HG02885 (cell line): Measurements from ENCODE around the gene DPRX.
"Not testable (repeated sequence)": the region's sequence is repeated elsewhere in the genome, so short reads cannot be mapped to it uniquely, and the experiment has no call there.

Source experiments
- ATAC-seq: cut with Tn5 transposase; IDR thresholded peaks from one replicate; pipeline ENCODE4 v1.9.1; 2021; ENCODE audit warnings: mild to moderate bottlenecking; ENCODE audit not compliant: unreplicated experiment, poor library complexity

Gene DPRX

GRCh38 chr19:53644061-53644816, 12.4 kb downstream of the DPRX start:
- ATAC-seq, result no peak

DNA sequence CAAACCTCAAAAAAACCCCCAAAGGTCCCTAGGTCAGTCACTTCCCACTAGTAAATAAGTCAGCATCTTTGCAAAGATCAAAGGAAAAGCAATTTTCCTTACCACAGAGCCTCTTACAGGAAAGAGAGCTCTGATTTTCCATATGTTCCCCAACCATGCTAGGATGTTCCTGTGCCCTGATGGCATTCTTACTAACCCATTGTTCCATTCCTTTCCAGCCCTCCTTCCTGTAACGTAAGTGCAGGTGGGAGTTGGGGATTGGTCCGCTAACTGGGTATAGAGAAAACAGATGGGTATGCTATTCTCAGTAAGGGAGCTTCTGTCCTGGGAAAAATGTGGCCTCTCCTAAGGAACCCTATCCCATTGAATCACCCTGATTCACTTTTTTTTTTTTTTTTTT, 14.3 kb downstream of the DPRX start:
- ATAC-seq, result no peak

GRCh38 chr19:53647350-53647749, 15.6 kb downstream of the DPRX start:
- no peak for ATAC-seq

DNA sequence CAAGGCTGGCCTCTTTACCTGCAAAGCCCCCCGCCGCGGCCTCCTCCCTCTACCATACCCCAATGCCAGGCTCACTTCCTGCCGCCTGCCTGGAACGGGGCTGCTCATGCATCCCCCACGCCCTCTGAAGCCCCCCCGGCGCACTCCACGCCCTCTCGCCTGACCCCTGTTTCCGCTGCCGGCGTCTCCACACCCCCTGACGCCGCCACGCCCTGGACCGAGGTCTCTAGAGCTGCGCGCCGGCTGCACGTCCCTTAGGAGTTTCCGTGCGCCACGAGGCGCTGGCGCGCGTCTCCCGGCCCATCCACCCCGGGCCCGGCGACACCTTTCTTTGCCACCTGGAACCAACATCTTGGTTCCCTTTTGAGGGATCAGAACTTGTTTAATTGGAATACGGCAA, 16.0 kb downstream of the DPRX start:
- ATAC-seq, result no peak

GRCh38 chr19:53649746-53650593, 18.2 kb downstream of the DPRX start:
- no peak for ATAC-seq

GRCh38 chr19:53652476-53652875, 20.7 kb downstream of the DPRX start:
- no peak for ATAC-seq

GRCh38 chr19:53655042-53655665, 23.4 kb downstream of the DPRX start:
- ATAC-seq, result no peak

DNA sequence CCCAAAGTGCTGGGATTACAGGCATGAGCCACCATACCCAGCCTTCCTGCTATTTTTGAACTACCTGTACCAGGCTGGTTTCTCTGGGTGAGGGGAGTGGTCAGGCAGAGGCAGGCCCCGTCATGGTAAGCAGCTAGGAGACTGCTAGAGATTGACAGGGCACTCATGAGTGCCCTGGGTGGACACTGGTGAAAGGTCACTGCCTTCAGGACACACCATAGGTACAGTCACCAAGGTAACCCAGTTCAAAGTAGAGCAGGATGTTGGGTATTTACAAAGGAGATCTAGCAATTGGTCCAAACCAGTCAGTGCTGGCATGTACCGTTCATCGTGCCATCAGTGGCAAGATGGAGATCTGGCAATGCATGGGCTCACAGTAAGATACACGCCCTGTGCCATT, 25.5 kb downstream of the DPRX start:
- ATAC-seq, result no peak

- ATAC-seq, result no peak
Observed at GRCh38 chr19:53657778-53658177, 26.0 kb downstream of the DPRX start.

- ATAC-seq, result no peak
Observed at GRCh38 chr19:53659292-53659691, 27.5 kb downstream of the DPRX start.

DNA sequence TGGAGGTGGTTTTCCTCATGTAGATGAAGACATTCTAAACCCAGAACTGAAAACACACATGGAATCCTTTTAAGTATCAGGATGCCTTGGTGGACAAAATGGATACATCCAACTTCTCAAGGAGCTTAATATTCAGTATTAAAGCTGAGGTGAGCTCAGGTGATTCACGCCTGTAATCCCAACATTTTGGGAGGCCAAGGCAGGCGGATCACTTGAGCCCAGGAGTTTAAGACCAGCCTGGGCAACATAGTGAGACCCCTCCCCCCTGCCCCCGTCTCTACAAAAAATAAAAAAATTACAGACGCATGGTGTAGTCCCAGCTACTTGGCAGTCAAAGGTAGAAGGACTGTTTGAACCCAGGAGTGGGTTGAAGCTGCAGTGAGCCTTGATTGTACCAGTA, 28.8 kb downstream of the DPRX start:
- no peak for ATAC-seq

DNA sequence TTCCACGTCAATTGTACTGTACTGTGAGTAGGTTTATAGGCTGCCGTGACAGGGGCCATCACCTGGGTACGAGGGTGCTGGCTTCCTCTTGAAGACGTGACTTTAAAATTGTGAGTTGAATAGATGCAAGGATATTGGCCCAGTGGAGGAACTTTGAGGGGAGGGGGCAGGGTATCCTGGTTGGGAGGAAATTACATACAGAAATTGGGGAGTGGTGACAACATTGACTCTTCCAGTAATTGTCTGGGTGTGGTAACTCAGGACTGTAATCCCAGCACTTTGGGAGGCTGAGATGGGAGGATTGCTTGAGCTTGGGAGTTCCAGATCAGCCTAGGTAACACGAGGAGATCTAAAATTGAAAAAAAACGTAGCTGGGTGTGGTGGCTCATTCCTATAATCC, 30.4 kb downstream of the DPRX start:
- ATAC-seq, result no peak

DNA sequence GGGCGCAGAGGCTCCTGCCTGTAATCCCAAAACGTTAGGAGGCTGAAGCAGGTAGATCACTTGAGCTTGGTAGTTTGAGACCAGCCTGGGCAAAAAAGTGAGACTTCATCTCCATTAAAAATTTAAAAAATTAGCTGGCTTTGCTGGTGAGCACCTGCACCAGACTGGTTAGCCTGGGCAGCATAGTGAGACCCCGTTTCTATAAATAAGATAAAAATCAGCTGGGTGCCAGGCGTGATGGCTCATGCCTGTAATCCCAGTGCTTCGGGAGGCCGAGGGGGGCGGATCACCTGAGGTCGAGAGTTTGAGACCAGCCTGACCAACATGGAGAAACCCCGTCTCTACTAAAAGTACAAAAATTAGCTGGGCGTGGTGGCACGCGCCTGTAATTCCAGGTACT, 32.4 kb downstream of the DPRX start:
- no peak for ATAC-seq

- no peak for ATAC-seq
Observed at GRCh38 chr19:53664760-53665159, 33.0 kb downstream of the DPRX start.

DNA sequence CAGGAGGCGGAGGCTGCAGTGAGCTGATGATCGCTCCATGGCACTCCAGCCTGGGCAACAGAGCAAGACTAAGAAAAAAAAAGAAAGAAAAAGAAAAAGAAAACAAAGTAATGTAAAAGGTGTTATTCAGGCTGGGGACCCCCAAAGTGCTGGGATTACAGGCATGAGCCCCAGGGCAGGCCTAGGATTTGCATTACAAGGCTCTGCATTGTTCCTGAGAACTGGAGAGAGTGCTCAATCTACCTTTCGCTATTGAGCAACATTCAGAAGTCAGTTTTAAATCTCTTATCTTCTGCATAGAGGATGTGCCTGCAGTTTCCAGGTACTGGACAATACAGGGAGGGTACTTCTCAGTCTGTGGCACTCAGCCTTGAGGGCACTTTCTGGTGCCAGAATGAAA, 34.5 kb downstream of the DPRX start:
- not testable (repeated sequence) for ATAC-seq

DNA sequence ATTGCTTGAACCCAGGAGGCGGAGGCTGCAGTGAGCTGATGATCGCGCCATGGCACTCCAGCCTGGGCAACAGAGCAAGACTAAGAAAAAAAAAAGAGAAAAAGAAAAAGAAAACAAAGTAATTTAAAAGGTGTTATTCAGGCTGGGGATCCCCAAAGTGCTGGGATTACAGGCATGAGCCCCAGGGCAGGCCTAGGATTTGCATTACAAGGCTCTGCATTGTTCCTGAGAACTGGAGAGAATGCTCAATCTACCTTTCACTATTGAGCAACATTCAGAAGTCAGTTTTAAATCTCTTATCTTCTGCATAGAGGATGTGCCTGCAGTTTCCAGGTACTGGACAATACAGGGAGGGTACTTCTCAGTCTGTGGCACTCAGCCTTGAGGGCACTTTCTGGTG, 37.0 kb downstream of the DPRX start:
- not testable (repeated sequence) for ATAC-seq

DNA sequence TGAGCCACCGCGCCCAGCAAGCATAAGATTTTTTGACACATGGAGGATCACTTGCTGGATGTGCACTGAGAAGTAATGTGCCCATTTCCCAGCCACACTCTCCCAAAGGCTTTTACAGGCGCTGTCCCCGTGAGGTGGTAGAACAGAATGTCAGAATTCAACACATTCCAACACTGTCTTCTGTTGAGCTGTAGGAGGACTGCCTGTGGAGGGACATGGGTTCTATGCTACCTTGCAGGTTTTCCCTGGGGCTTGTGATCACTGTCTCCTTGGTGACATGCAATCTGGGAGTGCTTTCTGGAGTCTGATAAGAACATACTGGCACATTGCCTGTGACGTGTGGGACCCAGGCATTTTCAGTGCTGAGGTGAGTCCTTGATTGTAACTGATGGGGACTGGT, 38.5 kb downstream of the DPRX start:
- no peak for ATAC-seq

GRCh38 chr19:53671663-53672062, 39.9 kb downstream of the DPRX start:
- ATAC-seq, result no peak
